Kidney tubule cell (primary cell): ENCODE results near the gene NPBWR2.
"Not testable (repeated sequence)": the region's sequence is repeated elsewhere in the genome, so short reads cannot be mapped to it uniquely, and the experiment has no call there.

Source experiments
- DNase-seq: peaks from one replicate; pipeline ENCODE4 v3.0.0-alpha.2; 2018; ENCODE audit warnings: low spot score

Gene NPBWR2

DNA sequence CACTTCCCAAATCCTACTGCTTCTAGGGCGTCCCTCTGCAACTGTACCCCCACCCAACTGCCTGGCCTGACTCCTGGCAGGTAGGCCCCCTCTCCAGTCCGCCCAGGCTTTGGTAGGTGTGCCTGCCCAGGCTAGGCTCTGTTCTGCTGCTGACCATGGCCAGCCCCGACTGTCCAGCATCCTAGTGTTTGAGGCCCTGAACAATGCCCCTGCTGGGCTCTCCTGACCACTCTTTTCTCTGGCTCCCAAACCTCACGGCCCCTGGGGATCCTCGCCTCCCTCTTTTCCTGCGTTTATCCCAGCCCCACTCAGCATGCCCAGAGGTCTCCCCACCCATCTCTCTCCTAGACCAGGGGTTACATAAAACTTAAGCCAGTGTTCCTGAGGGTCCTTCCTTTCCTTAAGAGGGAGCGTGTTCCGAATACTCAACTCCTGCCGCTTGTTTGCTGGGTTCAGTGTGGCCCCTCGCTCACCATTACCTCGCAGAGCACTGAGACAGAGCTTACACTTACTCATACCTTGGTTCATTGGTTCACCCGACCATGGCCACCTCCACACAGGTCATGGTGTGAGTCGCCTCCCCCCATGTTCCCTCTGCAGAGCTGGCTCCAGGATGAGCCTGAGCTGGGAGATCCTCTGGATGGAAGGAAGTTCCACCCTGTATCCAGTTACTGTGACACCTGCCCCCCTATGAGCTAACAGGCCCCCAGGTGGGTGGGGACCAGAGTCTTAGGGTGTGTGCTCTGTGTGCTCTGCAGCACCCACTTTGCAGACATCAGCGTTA is 35.8 kb upstream of the NPBWR2 start:
- peak; percentile 57 for DNase-seq

DNA sequence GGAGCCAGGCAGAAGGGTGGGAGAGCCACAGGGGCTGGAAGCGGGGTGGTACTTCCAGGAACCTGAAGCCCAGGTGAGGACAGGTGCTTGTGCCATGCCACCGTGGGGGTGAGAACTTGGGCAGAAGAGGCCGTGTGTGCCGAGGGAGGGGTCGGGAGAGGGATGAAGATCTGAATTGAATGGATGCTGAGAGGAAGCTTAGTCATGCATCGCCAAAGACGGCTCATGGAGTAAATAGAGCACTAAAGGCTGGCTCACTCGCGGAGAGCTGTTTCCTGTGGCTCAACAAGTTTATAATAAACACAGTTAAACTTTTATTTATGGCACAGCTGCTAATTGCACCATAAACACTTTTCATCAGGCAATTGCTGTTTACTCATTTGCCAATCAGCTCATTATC is 35.2 kb upstream of the NPBWR2 start:
- DNase-seq, result peak; percentile 30

DNA sequence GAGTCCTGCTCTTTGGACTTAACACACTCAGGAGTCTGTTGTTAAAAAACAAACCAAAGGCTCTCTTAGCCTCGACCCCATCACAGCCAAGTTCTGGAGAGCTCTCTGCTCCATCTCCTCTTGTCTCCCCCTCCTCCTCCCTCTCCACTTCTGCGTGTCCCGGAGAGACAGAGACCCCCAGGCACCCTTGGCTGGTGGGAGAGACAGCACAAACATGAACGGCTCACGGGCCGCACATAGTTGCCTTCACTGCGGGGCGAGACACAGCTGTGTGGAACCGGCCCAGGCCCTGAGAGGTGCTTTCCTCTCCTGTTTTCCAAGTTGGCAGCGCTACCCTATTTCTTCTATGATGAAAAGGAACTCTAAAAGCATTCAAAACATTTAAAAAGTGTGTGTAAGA is 33.6 kb upstream of the NPBWR2 start:
- DNase-seq, result no peak

DNA sequence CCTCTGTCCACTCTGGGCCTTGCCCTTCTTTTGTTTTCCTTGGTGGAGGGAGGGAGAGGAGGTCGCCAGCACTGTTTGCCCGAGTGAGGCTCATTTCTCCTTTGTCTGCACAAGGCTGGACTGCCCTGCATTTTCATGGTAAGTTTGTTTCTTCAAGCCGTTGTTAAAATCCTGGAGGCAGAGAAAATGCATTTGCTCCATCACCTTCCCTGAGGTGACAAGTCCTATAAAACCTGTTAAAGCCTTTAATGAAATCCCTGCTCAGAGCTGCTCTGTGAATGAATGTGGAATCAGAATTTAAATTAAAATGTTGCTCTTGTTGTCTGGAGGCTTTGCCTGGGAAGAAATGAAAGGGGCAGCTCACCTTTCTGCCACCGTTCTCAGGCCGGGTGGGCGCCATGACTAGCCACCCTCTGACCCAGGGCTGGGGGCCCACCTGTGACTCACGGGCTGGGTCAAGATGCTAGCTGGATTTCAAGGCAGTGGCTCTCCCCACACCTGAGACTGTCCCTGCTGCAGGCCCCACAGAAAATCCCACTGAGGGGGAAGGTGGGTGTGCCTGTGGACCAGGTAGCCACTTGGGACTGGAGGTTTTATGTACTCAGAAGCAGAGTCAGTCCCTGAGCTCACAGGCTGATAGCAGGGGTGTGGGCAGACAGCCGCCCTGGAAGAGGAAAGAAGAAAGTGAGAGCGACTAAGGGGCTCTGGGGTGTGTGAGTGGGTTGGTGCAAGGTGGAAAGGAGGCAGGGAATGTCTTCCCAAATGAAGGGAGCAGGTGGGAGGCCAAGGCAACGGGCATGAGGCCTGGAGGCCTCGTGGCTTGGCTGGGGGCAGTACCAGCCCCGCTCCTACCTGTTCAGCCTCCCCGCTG is 32.9 kb upstream of the NPBWR2 start:
- DNase-seq, result no peak

DNA sequence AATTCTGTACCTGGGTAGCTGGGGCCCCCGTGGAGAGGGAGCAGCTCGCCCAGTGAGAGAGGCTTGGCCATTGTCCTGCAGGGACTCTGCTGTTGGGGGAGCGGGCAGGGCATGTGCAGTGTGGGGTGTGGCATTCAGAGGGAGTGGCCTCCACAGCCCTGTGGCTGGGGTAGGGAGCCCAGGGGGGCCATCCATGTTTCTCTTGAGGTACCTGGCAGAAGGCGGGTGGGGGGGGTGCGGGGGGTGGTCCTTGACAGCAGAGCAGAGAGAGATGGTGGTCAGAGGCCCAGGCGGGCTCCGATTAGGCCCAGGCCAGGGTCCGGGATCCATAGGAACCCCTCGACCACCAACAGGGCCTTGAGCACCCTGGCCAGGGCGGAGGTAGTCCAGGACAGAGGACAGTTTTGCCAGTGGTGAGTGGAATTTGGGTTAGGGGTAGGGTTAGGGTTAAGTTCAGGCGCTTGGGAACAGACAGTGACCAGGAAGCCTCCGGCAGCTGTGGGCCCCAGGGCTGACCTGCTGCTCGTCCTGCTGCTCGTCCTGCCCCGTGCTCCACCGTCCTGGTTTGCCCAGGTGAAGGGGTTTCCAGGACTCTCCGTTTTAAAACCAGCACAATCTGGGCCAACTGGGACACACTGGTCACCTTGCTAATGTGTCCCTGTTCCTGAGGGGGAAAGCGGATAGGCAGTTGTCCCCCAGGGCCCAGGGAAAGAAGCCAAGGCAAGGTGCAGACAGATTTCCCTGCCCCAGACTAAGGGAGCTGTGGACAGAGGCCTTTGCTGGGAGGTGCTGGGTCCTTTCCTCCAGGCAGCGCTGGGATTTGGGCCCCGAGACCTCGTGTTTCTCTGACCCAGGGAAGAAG is 32.1 kb upstream of the NPBWR2 start:
- no peak for DNase-seq

DNA sequence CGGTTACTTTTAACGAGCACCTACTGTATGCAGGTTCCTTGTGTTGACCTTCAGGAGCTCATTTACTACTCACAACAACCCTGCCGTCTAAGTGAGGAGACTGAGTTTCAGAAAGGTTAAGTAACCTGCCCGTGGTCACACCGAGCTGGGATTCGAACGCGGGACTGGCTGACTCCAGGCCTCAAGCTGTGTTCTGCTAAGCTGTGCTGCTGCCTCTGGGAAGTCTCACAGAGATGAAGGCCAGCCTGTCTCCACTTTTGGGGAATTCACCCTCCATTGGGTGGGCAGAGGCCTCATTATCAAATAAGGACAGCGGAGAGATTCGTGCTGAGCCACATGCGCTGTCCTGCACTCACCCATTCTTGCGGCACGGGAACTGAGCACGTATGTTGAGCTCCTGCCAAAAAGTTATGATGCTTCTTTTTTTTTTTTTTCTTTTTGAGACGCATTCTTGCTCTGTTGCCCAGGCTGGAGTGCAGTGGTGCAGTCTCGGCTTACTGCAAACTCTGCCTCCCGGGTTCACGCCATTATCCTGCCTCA is 31.0 kb upstream of the NPBWR2 start:
- no peak for DNase-seq

DNA sequence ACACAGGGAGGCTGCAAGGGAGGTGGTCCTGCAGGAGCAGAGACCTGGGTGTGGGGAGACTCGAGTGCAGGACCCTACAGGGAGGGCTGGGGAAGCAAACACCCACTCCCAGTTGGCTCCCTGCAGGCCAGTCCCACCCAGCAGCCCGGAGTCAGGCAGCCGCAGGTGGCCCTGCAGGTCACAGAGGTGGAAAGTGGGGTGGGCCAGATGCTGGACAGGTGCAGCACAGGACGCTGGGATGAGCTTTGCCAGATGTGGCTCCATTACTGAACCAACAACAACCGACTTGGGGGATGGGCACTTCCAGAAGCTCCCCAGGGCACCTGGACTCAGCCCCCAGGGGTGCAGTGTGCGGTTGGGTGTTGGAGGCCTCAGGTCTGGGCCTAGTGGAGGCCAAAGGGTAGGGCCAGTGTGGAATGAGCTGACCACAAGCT is 30.2 kb upstream of the NPBWR2 start:
- no peak for DNase-seq

DNA sequence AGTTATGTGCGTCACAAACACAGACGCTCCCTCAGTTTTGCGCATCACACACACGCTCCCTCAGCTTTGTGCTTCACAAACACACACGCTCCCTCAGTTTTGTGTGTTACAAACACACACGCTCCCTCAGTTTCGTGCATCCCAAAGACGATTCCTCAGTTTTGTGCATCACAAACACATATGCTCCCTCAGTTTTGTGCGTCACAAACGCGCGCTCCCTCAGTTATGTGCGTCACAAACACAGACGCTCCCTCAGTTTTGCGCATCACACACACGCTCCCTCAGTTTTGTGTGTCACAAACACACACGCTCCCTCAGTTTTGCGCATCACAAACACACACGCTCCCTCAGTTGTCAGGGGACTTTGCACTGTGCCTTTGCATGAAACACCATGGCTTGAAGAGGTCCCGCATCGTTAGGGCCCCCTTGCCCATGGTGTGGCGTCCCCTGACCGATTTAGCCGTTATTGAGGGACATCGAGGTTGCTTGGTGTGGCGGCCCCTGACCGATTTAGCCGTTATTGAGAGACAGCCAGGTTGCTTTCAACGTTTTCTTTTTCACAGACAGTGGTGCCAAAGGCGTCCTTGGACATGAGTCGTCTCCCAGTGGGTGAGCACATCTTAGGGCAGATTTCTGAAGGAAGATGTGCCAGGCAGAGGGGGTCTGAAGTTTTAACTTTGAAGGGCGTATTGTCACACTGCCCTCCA is 28.8 kb upstream of the NPBWR2 start:
- no peak for DNase-seq

DNA sequence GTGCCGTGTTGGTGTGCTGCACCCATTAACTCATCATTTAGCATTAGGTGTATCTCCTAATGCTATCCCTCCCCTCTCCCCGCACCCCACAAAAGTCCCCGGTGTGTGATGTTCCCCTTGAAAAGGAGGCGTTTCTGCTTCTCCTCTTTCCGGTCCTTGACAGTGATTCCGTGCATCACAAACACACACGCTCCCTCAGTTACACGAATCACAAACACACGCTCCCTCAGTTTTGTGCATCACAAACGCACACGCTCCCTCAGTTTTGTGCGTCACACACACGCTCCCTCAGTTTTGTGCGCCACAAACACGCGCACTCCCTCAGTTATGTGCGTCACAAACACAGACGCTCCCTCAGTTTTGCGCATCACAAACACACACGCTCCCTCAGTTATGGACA is 27.4 kb upstream of the NPBWR2 start:
- not testable (repeated sequence) for DNase-seq

DNA sequence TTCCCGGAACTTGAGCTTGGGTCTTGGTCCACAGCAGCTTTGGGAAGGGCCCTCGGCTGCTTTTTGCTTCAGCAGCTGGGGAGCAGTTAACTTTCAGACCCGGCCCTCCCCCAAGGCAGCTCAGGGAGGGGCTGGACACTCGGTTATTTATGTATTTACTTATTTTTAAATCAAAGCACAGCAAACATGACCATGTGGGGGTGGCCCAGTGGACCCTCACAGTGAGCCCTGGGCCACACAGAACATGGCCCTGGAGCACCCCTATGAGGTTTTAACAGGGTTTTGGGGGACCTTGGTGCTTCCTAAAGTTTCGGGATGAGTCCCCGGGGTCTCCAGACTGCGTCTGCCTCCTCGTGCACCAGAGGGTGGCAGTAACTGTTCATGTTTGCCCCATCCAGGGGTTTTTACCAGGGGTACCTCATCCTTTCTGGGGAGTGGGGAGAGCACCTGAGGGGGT is 26.6 kb upstream of the NPBWR2 start:
- DNase-seq, result no peak

DNA sequence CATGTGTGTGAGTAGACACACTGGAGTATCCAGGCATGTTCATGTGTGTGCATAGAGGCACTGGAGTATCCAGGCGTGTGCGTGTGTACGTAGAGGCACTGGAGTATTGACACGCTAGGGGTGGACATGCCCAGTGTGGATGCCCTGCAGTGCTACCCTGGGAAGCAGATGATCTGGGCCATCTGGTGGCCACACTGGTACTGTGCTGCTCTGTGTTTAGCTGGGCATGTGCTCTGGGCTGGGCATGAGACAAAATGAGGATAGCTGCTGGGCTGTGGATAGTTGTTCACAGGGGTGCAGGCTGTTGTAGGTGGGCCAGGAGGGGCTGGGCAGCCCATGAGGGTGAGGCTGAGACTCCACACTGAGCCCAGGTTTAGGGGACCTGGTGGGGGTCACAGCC is 24.0 kb upstream of the NPBWR2 start:
- peak; percentile 17 for DNase-seq

DNA sequence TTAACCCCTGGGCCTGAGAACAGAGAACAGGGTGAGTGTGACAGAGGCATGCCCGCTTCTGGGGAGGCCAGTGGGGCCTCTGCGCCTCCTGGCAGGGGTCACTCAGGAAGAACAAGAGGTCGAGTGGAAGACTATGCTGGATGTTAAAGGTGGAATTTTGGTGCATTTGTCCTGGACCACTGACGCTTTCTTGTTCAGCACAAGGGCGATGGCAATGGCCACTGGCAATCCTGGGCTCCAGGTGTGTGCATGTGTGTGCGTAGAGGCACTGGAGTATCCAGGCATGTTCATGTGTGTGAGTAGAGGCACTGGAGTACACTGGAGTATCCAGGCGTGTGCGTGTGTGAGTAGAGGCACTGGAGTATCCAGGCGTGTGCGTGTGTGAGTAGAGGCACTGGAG is 23.5 kb upstream of the NPBWR2 start:
- DNase-seq, result no peak

DNA sequence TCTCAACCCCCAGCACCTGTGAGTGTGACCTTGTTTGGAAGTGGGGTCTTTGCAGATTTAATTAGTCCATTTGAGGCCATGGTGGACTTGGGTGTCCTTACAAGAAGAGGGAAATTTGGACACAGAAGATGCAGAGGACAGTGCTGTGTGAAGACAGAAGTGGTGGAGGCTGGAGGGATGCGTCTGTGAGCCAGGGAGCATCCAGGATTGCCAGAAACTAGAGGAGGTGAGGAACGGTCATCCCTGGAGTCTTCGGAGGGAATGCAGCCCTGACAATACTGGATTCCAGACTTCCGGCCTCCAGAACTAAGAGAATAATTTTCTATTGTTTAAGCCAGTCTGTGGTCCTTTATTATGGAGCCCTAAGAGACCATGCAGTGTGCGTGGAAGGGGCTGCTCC is 22.9 kb upstream of the NPBWR2 start:
- DNase-seq, result no peak

DNA sequence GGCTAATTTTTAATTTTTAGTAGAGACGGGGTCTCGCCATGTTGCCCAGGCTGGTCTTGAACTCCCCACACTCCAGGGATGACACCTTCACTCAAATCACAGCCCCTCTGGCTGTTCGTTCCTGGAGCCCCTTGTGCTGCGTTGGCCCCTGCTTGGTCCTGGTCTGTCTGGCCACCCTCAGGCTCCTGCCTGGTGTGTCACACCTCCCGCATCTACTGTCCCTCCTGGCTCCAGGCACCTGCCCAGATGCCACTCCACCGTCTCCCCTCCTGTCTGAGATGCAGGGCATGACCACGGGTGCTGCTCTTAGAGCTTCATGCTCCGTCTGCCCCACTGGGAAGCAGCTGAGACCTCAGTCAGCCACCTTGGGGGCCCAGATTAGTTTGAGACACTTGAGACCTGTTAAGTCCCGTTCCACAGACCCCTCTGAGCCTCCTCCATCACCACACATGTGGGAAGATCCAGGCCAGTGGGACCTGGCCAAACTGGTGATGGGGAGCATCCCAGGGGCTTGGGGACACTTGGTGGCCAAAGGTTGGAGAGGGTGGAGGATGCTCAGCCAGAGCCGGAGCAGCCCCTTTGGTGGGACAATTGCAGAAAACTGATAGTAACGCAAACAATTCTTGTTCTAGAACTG is 21.9 kb upstream of the NPBWR2 start:
- no peak for DNase-seq

DNA sequence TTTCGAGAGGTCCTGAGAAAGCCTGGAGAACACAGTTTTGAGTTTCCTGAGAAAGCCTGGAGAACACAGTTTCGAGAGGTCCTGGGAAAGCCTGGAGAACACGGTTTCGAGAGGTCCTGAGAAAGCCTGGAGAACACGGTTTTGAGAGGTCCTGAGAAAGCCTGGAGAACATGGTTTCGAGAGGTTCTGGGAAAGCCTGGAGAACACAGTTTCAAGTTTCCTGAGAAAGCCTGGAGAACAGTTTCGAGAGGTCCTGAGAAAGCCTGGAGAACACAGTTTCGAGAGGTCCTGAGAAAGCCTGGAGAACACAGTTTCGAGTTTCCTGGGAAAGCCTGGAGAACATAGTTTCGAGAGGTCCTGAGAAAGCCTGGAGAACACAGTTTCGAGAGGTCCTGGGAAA is 16.2 kb upstream of the NPBWR2 start:
- DNase-seq, result not testable (repeated sequence)

DNA sequence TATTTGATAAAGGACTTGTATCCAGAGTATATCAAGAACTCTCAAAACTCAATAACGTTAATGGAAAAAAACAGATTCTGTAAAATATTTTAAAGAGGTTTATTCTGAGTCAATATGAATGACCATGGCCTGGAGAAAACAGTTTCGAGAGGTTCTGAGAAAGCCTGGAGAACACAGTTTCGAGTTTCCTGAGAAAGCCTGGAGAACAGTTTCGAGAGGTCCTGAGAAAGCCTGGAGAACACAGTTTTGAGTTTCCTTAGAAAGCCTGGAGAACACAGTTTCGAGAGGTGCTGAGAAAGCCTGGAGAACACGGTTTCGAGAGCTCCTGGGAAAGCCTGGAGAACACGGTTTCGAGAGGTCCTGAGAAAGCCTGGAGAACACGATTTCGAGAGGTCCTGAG is 15.6 kb upstream of the NPBWR2 start:
- not testable (repeated sequence) for DNase-seq

DNA sequence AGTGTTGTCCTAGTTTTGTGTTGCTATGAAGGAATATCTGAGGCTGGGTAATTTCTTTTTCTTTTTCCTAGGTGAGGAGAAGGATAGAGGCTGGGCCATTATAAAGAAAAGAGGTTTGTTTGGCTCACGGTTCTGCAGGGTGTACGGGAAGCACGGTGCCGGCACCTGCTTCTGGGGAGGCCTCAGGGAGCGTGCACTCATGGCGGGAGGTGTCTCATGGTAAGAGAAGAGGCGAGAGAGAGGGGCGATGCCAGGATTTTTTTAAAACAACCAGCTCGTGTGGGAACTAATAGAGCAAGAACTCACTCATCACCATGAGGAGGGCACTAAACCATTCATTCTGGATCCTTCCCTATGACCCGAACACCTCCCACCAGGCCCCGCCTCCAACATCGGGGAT is 14.2 kb upstream of the NPBWR2 start:
- no peak for DNase-seq

DNA sequence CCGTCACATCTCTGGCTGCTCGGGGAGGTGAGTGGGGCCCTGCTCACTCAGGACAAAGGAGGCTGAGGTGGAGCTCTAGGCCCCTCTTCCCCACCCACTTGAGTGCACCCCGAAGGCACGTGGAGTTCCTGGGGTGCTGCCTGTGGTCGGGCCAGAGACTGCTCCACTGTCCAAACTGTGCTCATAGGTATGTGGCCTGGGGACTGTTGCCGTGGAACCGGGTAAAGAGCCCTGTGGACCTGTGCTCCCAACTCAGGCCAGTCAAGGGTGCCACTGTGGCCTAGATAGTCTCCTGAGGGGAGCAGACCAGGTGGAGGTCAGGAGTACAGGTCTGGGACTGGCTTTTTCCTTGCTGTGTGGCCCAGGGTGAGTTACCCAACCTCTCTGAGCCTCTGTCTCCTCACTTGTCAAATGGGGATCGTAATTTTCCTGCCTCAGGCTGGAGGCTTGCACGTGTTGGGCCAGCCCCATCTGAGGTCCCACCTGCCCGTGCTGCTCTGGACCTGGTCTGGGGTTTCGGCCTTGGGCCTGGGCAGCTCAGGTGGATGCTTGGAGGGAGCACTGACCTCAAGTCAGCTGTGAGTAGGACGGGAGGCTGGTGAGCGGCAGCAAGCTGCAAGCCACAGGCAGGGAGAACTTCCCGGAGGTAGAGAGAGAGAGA is 12.4 kb upstream of the NPBWR2 start:
- DNase-seq, result no peak

DNA sequence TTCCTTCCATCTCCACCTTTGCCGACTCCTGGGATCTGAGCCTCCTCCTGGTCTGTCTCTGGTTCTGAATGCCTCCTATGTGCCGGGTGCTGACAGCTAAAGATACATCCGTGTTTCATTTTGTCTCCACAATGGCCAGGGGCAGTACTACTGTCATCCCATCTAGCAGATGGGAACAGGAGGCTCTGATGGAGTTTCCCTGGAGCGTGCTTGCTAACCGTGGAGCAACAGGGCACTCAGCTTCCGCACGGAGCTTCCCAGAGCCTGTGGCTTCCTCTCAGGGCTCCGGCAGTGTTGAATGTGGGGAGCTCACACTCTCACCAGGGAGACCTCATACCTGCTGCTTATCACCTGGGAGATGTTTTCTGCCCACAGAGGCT is 11.9 kb upstream of the NPBWR2 start:
- no peak for DNase-seq

DNA sequence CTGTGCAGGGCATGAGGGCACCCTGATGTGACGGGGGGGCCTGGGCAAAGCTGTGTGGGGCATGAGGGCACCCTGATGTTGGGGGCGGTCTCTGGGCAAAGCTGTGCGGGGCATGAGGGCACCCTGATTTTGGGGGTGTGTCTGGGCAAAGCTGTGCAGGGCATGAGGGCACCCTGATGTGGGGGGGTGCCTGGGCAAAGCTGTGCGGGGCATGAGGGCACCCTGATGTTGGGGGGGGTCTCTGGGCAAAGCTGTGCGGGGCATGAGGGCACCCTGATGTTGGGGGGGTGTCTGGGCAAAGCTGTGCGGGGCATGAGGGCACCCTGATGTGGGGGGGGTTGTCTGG is 10.0 kb upstream of the NPBWR2 start:
- not testable (repeated sequence) for DNase-seq
